Psoas muscle (tissue), 8 donors: Measurements from ENCODE around the gene LMNTD2. TPM values are rescaled to one million over a fixed set of nuclear protein-coding genes. Genes with fewer than 3 reads are reported as not detected.

Experiments
- ATAC-seq, 4 donors: fragments of 200-7000 bp; cut with Tn5 transposase; one replicate each; pipeline ENCODE4 v1.9.1; 2020; ENCODE audit warnings: moderate library complexity in 3 of 4, mild to moderate bottlenecking in 2 of 4
- DNase-seq, 2 donors: peaks; one replicate each; pipeline ENCODE4 v3.0.0-alpha.2; 2020
- H3K27ac ChIP-seq: fragments of 200-600 bp; one replicate; pipeline ENCODE4 v1.8.0; 2022
- H3K27me3 ChIP-seq, 3 donors: fragments of 200-600 bp in 1 of 3; one replicate each; pipeline versions ENCODE4 v1.6.1 to v1.8.0; 2013 to 2022; ENCODE audit warnings: low read length in 2 of 3, mild to moderate bottlenecking in 2 of 3, moderate library complexity in 1 of 3; ENCODE audit not compliant: insufficient read depth in 3 of 3
- H3K36me3 ChIP-seq, 2 donors: fragments of 200-600 bp in 1 of 2; one replicate each; pipeline versions ENCODE4 v1.6.1 to v1.8.0; 2013 to 2022; ENCODE audit warnings: low read depth in 1 of 2, mild to moderate bottlenecking in 1 of 2, moderate library complexity in 1 of 2; ENCODE audit not compliant: insufficient read depth in 1 of 2
- H3K4me1 ChIP-seq: fragments of 200-600 bp; one replicate; pipeline ENCODE4 v1.8.0; 2022
- H3K4me3 ChIP-seq: fragments of 200-600 bp; one replicate; pipeline ENCODE4 v1.8.0; 2022; ENCODE audit warnings: mild to moderate bottlenecking
- H3K9me3 ChIP-seq: fragments of 200-600 bp; one replicate; pipeline ENCODE4 v1.8.0; 2022
- WGBS, 3 donors: extraction: QIAGEN DNeasy Blood & Tissue Kit; methylation state at CpG; one replicate each; pipeline versions ENCODE4 v1.1.6 to v1.1.7; 2013; 5-methylcytosine and 5-hydroxymethylcytosine counted together
- intact Hi-C, 2 donors: fragments of 100-400 bp; cut with DNase I; formaldehyde crosslinking; loops; one replicate each; pipeline versions ENCODE4 v1.11.0 to v1.14.2; 2022
- polyA plus RNA-seq, 3 donors: library from polyadenylated mRNA; stranded (reverse); fragments of 200-250 nt; gene quantifications; one replicate each; pipeline ENCODE4 v1.2.3, GENCODE V29; 2013
- total RNA-seq, 4 donors: library from RNA; stranded (reverse); fragmentation: NEBNext Ultra II Directional in 2 of 4; extraction: Animal tissue kit (Norgen Biotek cat#: 25700) in 2 of 4; gene quantifications; one replicate each; pipeline versions ENCODE4 v1.2.1 to v1.2.4, GENCODE V29; 2021 to 2023
- TF ChIP-seq, protein P1 (sequence below): fragments of 200-600 bp; IDR thresholded peaks from one replicate; pipeline ENCODE4 v1.8.0; 2022; ENCODE audit warnings: antibody characterized with exemption
- donor health status: healthy with polysubstance abuse.
- donor health status: DM: no; HTN: no; CAD: no; lungs with moderate emphysema.
- donor health status: Bipolar disorder and iron deficiency.
- donor health status: healthy.
- donor health status: DM: yes; HTN: yes; CAD: no.
- donor health status: DM: no; HTN: no; CAD: no.
- donor health status: DM: no; HTN: no; CAD: no.
- donor health status: DM: yes; HTN: yes; CAD: no.

Gene LMNTD2
- total and polyA plus RNA-seq, 7 donors = 0.04 to 0.27 (median 0.12) TPM; not detected in 2

DNA sequence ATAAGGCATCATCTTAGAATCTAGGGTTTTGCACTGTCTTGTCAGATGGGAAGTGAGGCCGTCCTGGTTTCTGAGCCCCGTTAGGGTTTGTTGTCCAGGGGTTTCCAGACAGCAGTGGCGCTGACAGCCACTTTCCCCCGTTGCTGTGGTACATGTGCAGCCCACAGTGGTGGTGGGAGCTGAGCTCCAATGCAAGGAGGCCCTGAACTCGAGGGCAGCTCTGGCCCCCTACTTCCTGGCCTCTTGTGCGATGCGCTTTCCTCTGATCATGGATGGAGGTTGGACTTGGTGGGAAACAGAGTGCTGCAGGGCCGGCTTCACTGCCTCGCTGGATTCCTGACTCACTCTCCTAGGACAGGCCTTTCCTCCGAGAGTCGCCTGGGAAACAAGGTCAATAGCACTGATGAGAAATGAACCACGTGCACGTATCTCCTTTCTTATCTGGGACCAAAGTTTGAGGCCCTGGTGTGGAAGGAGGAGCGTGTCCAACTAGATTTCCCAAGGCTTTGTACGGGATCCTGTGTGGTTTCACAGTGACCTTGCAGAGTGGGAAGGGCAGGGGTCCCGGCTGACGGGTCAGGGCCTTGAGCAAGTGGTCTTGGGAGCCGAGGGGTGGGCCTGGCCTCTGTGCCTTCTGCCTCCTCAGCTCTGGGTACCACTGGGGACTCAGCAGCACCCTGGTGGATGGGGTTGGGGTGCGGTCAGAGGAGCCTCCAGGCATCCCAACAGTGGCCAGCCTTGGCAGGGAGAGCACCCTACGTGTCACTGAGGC, 19.5 kb upstream of the LMNTD2 start:
- H3K4me3 ChIP-seq = no peak overlapping the region
- H3K36me3 ChIP-seq = peaks cover 0 to 38% of the 10 kb centered on the region in 2 donors
- ATAC-seq (no peak), DNase-seq (no peak)
- no peaks in the 10 kb centered on the region for H3K27me3 ChIP-seq
- WGBS, 3 donors = 67 to 76% (median 73%) methylated on average over 20 of the region's 20 CpGs
- H3K9me3 ChIP-seq = no peaks in the 10 kb centered on the region
- no peak overlapping the region for H3K27ac ChIP-seq
- TF ChIP-seq, protein P1, sequence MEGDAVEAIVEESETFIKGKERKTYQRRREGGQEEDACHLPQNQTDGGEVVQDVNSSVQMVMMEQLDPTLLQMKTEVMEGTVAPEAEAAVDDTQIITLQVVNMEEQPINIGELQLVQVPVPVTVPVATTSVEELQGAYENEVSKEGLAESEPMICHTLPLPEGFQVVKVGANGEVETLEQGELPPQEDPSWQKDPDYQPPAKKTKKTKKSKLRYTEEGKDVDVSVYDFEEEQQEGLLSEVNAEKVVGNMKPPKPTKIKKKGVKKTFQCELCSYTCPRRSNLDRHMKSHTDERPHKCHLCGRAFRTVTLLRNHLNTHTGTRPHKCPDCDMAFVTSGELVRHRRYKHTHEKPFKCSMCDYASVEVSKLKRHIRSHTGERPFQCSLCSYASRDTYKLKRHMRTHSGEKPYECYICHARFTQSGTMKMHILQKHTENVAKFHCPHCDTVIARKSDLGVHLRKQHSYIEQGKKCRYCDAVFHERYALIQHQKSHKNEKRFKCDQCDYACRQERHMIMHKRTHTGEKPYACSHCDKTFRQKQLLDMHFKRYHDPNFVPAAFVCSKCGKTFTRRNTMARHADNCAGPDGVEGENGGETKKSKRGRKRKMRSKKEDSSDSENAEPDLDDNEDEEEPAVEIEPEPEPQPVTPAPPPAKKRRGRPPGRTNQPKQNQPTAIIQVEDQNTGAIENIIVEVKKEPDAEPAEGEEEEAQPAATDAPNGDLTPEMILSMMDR = no peak
- H3K4me1 ChIP-seq = peaks cover 39% of the 10 kb centered on the region
- intact Hi-C loops = loop anchor here (5.0 to 10.0 kb wide), 2 partner anchors 47 to 115 kb away; partner anchors contain the start of genes DEAF1 (in 1 of the 2), SCT (in 1 of the 2) and TMEM80 (in 1 of the 2)

DNA sequence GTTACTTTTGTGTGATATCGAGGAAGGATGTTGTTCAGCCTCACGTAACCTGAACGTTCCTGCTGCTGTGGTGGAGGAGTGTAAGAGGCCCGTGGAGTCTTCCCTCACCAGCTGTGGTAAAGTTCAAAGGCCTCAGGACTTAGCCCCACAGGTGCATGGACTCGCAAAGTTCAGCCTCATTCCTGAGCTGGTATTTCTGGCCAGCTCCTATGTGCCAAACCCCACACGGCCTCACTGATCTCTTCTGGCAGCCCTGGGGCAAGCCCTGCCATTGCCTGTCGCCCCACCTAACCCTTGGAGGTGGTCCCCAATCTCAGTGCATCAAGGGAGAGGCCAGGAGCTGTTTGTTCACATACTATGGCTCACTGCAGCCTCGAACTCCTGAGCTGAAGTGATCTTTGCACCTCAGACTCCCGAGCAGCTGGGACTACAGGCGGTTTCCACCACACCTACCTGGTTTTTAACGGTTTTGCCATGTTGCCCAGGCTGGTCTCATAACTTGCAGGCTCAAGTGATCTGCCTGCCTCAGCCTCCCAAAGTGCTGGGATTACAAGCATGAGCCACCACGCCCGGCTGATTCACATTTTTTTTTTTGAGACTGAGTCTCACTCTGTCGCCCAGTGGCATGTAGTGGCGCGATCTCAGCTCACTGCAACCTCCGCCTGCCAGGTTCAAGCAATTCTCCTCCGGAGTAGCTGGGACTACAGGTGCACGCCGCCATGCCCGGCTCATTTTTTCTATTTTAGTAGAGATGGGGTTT, 17.9 kb upstream of the LMNTD2 start:
- ATAC-seq (no peak), DNase-seq (no peak)
- intact Hi-C loops = loop anchor here (5.0 to 10.0 kb wide), 2 partner anchors 49 to 116 kb away; partner anchors contain the start of genes DEAF1 (in 1 of the 2), SCT (in 1 of the 2) and TMEM80 (in 1 of the 2)
- TF ChIP-seq, protein P1 = no peak
- Histone ChIP-seq H3K9me3 (no peaks in the 10 kb centered on the region), H3K4me3 (peak overlapping the region; percentile 98), H3K27me3 (no peaks in the 10 kb centered on the region), H3K4me1 (peaks cover 46% of the 10 kb centered on the region), H3K36me3 (peaks cover 0 to 23% of the 10 kb centered on the region in 2 donors), H3K27ac (peak overlapping the region; percentile 97)
- 59 to 65% (median 60%) methylated on average over 21 of the region's 21 CpGs for WGBS, 3 donors

DNA sequence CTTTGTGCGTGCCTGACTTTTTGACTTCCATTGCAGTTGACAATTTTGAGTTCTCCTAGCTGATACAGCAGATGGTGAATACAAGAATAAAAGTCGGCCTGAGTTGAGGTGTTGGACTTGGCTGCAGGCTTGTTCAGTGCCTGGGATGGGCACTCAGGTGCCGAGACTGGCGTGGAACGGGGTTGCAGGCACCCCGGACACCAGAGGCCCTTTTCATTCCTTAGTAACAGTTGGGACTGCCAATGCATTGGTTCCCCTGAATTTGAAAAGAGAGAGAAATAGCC, 17.0 kb upstream of the LMNTD2 start:
- Histone ChIP-seq H3K4me1 (peaks cover 47% of the 10 kb centered on the region), H3K27ac (peak overlapping the region; percentile 97), H3K4me3 (peak overlapping the region; percentile 98), H3K27me3 (no peaks in the 10 kb centered on the region), H3K9me3 (no peaks in the 10 kb centered on the region), H3K36me3 (peaks cover 0 to 14% of the 10 kb centered on the region in 2 donors)
- intact Hi-C loops = loop anchor here (2.0 to 10.0 kb wide), 3 partner anchors 33 to 117 kb away; partner anchors contain the start of genes DEAF1 (in 1 of the 2), SCT (in 1 of the 2) and TMEM80 (in 1 of the 2)
- 53 to 64% (median 56%) methylated on average over 6 of the region's 6 CpGs for WGBS, 3 donors
- ATAC-seq (no peak), DNase-seq (no peak)
- TF ChIP-seq, protein P1 = no peak

DNA sequence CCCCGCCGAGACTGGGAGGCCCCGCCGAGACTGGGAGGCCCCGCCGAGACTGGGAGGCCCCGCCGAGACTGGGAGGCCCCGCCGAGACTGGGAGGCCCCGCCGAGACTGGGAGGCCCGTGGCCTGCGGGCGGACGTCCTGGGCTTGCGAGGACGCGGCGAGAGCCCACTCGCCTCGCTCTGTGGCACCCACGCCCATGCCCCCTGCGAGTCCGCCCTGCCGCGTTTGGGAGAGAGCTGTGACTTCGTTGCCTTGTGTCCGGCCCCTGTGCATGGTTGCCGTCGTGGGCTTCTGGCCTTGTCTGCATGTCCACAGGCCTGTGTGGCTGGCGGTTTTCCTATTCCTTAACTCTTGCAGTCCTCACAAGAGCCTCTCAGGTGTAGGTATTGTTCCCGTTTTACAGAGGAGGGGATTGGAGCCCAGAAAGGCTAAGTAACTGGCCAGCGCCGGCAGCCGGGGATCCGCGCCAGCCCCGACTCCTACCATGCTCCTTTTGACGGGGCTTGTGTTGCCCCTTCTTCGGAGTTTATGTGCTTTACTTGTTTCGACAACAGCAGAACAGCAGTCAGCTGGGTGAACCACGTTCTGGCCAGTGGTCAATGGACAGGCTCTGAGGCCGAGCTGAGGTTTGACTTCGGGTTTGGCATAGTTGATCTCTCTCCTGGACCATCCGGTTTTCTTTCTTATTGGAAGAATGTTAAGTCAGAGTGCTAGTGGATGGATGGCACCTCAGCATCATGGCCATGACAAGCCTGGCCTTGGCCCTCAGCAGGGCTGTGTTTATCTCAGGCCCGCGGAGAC, 16.5 kb upstream of the LMNTD2 start:
- peaks cover 0 to 9% of the 10 kb centered on the region in 2 donors for H3K36me3 ChIP-seq
- TF ChIP-seq, protein P1 = no peak
- intact Hi-C loops = loop anchor here (2.0 to 10.0 kb wide), 3 partner anchors 34 to 118 kb away; partner anchors contain the start of genes DEAF1 (in 1 of the 2), SCT (in 1 of the 2) and TMEM80 (in 1 of the 2)
- H3K27me3 ChIP-seq = no peaks in the 10 kb centered on the region
- peak overlapping the region; percentile 97 for H3K27ac ChIP-seq
- no peaks in the 10 kb centered on the region for H3K9me3 ChIP-seq
- DNase-seq (no peak), ATAC-seq (no peak)
- H3K4me1 ChIP-seq = peaks cover 47% of the 10 kb centered on the region
- WGBS, 3 donors = 4 to 7% (median 5%) methylated on average over 23 to 44 of the region's 48 CpGs
- peak overlapping the region; percentile 98 for H3K4me3 ChIP-seq
